ENCODE measurements around the gene SLC1A4.

DNA sequence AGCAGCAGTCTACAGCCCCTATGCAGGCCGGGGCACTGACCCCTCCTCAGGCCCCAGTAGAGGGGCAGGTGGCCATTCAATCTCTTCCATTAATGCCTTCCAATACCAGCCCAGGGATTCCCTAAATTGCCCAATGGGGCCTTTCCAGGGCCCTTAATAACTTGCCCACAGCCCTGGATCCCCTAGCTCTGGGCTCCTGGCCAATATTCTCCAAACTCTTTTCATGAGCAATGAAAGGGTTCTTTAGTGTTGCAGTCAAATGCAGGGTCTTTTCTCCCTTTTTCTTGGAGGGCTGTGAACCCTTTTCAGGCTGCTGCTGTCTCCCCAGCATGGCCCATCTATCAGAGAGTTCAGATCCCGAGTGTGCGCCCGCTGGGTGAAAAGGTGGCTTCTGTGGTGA is 41.3 kb upstream of the SLC1A4 start:
- TF ChIP-seq, protein P1, sequence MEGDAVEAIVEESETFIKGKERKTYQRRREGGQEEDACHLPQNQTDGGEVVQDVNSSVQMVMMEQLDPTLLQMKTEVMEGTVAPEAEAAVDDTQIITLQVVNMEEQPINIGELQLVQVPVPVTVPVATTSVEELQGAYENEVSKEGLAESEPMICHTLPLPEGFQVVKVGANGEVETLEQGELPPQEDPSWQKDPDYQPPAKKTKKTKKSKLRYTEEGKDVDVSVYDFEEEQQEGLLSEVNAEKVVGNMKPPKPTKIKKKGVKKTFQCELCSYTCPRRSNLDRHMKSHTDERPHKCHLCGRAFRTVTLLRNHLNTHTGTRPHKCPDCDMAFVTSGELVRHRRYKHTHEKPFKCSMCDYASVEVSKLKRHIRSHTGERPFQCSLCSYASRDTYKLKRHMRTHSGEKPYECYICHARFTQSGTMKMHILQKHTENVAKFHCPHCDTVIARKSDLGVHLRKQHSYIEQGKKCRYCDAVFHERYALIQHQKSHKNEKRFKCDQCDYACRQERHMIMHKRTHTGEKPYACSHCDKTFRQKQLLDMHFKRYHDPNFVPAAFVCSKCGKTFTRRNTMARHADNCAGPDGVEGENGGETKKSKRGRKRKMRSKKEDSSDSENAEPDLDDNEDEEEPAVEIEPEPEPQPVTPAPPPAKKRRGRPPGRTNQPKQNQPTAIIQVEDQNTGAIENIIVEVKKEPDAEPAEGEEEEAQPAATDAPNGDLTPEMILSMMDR (IDR thresholded peaks at IDR 0.05; ENCODE audit: low read length) = no peak
- no peak for TF ChIP-seq EZH2phosphoT487 (IDR thresholded peaks at IDR 0.05; ENCODE audit: low read length)
